ENCODE data around the gene ACAP3. TPM values are rescaled to one million over a fixed set of nuclear protein-coding genes. Genes with fewer than 3 reads are reported as not detected.
A peak's percentile ranks its signal among the peaks of the same experiment; 100 is the strongest.

Gene ACAP3, protein sequence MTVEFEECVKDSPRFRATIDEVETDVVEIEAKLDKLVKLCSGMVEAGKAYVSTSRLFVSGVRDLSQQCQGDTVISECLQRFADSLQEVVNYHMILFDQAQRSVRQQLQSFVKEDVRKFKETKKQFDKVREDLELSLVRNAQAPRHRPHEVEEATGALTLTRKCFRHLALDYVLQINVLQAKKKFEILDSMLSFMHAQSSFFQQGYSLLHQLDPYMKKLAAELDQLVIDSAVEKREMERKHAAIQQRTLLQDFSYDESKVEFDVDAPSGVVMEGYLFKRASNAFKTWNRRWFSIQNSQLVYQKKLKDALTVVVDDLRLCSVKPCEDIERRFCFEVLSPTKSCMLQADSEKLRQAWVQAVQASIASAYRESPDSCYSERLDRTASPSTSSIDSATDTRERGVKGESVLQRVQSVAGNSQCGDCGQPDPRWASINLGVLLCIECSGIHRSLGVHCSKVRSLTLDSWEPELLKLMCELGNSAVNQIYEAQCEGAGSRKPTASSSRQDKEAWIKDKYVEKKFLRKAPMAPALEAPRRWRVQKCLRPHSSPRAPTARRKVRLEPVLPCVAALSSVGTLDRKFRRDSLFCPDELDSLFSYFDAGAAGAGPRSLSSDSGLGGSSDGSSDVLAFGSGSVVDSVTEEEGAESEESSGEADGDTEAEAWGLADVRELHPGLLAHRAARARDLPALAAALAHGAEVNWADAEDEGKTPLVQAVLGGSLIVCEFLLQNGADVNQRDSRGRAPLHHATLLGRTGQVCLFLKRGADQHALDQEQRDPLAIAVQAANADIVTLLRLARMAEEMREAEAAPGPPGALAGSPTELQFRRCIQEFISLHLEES
- polyA plus RNA-seq (2011; rRNA removed) (6.6 and 7.5 TPM in 2 replicates), polyA plus RNA-seq (2017; fragmentation: RNase III; extraction: RNeasy Plus Mini Kit Qiagen cat#74134 plus additional on column Dnase treatment) (19.7 to 24.2 TPM (median 24.2 TPM) in 3 replicates), polyA minus RNA-seq (2011; rRNA and poly(A)+ RNA removed) (5.6 and 12.5 TPM in 2 replicates)
- polyA plus RNA-seq (2012; cell fraction: cytosol; rRNA removed) = 18.9 and 22.4 TPM in 2 replicates
- 230 and 233 TPM in 2 replicates for polyA plus RNA-seq (2012; cell fraction: nucleus; rRNA removed)

DNA sequence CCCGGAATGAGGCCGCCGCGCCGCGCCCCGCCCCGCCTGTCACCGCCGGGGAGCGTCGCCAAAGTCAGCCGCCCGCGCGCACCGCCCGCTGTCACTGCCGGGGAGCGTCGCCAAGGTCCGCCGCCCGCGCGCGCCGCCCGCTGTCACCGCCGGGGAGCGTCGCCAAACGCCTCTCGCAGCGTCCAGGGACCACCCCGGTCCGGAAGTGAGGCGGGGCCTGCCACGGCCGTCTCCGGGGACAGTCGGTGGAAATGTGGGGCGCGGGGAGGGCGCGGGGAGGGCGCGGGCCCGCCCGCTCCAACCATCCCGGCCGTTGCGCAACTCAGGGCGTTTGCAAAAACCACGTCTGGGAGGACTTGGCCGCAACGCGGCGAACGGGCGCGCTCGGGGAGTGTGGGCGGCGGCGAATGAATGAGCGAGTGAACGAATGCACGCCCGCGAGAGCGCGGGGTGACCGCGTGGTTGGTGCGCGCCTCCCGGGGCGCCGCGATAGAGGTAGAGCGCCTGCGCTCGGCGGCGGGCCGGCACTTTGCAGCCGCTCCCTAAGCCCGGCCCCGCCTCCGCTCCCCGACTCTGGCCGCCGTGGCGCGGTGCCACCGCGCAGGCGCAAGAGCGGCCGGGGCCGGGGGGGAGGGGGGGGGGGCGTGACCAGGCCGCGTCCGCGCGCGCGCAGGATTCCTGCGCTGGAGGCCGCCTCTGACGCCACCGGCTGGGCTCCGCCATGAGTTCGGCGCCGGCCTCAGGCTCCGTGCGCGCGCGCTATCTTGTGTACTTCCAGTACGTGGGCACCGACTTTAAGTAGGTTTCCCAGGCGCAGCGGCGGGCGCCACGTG is at the start of gene ACAP3, which contains the start of gene PUSL1:
Gene ACAP3 (minus strand): TSS at position 8 of the 833 bp plus-strand sequence. CDS start 115 bp downstream, outside the sequence.
Gene PUSL1 (plus strand): TSS at position 675 of the 833 bp plus-strand sequence. CDS start 47 bp downstream, at position 722.
- POLR2A ChIA-PET = no interaction called here
- FAIRE-seq = no peak

More for the DNA sequence above, at the start of gene ACAP3, which contains the start of gene PUSL1:
- Histone ChIP-seq H3K27ac (peak within 1 kb of the TSS; percentile 93 to 96), H3K4me3 (peak within 1 kb of the TSS; percentile 91), H3K4me2 (peak within 1 kb of the TSS; percentile 96), H3K9me3 (no peaks in the 10 kb centered on the region), H3K4me1 (peaks cover 41% of the 10 kb centered on the region)
- CTCF ChIA-PET = no interaction called here
- peak; percentile 49 to 66 for ATAC-seq
- peak; percentile 76 to 92 for DNase-seq (ENCODE audit: low read depth in 1 of 2, low spot score in 1 of 2)
- TF ChIP-seq MAZ (IDR thresholded peaks at IDR 0.05; ENCODE audit: borderline replicate concordance, low read depth, low read length) = no peak
- TF ChIP-seq RARB (CRISPR knock-in tag; IDR thresholded peaks at IDR 0.05) = no peak
- TF ChIP-seq HDAC2 (IDR thresholded peaks at IDR 0.05) = no peak
- no peak for TF ChIP-seq KDM5A (IDR thresholded peaks at IDR 0.05)
- no peak for TF ChIP-seq NPAS2 (CRISPR knock-in tag; IDR thresholded peaks at IDR 0.05; ENCODE audit: borderline replicate concordance)
- 0 out of 2 replicates have a peak, but pooled peaks have one; percentile 11 for TF ChIP-seq PHF8 (IDR thresholded peaks at IDR 0.05; ENCODE audit: borderline replicate concordance, low read depth)
- peak; percentile 59 for TF ChIP-seq CHD2 (IDR thresholded peaks at IDR 0.05; ENCODE audit: low read length, partially characterized antibody)
- TF ChIP-seq HOXB5 (CRISPR knock-in tag; IDR thresholded peaks at IDR 0.05) = no peak
- no peak for TF ChIP-seq RFX5 (IDR thresholded peaks at IDR 0.05)
- peak; percentile 7; the same call in 1 of the 2 replicates for TF ChIP-seq POLR2A (IDR thresholded peaks at IDR 0.05; ENCODE audit: low read length)
- no peak for TF ChIP-seq FOSL2 (IDR thresholded peaks at IDR 0.05)
- no peak for TF ChIP-seq FOSL2 (CRISPR knock-in tag; IDR thresholded peaks at IDR 0.05)
- no peak for TF ChIP-seq SREBF2 (IDR thresholded peaks at IDR 0.05)
- peak in 1 of 2 experiments; percentile 20; a peak in 2 of 5 replicates for TF ChIP-seq JUN (IDR thresholded peaks at IDR 0.05)
- TF ChIP-seq, protein P1, sequence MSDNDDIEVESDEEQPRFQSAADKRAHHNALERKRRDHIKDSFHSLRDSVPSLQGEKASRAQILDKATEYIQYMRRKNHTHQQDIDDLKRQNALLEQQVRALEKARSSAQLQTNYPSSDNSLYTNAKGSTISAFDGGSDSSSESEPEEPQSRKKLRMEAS (IDR thresholded peaks at IDR 0.05) = peak; percentile 82
- TF ChIP-seq BCL3 (IDR thresholded peaks at IDR 0.05) = no peak
- TF ChIP-seq USF2 (IDR thresholded peaks at IDR 0.05) = no peak
- no peak for TF ChIP-seq EHMT2 (IDR thresholded peaks at IDR 0.05; ENCODE audit: low read depth)
- TF ChIP-seq CHD4 (IDR thresholded peaks at IDR 0.05; ENCODE audit: borderline replicate concordance) = no peak
- peak; percentile 96 to 97 for TF ChIP-seq CEBPB (IDR thresholded peaks at IDR 0.05)
- no peak for TF ChIP-seq MYC (IDR thresholded peaks at IDR 0.05; ENCODE audit: borderline replicate concordance, low read length)
- TF ChIP-seq, protein P2, sequence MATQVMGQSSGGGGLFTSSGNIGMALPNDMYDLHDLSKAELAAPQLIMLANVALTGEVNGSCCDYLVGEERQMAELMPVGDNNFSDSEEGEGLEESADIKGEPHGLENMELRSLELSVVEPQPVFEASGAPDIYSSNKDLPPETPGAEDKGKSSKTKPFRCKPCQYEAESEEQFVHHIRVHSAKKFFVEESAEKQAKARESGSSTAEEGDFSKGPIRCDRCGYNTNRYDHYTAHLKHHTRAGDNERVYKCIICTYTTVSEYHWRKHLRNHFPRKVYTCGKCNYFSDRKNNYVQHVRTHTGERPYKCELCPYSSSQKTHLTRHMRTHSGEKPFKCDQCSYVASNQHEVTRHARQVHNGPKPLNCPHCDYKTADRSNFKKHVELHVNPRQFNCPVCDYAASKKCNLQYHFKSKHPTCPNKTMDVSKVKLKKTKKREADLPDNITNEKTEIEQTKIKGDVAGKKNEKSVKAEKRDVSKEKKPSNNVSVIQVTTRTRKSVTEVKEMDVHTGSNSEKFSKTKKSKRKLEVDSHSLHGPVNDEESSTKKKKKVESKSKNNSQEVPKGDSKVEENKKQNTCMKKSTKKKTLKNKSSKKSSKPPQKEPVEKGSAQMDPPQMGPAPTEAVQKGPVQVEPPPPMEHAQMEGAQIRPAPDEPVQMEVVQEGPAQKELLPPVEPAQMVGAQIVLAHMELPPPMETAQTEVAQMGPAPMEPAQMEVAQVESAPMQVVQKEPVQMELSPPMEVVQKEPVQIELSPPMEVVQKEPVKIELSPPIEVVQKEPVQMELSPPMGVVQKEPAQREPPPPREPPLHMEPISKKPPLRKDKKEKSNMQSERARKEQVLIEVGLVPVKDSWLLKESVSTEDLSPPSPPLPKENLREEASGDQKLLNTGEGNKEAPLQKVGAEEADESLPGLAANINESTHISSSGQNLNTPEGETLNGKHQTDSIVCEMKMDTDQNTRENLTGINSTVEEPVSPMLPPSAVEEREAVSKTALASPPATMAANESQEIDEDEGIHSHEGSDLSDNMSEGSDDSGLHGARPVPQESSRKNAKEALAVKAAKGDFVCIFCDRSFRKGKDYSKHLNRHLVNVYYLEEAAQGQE (IDR thresholded peaks at IDR 0.05) = peak; percentile 41
- no peak for TF ChIP-seq CBX2 (IDR thresholded peaks at IDR 0.05; ENCODE audit: borderline replicate concordance, low read depth)
- 13% methylated on average over 3 of the region's 131 CpGs for WGBS (ENCODE audit: missing lambda C conversion rate)
